Mesenchymal stem cell (in vitro differentiated cells and primary cell): ENCODE data around the gene ING3.
A peak's percentile ranks its signal among the peaks of the same experiment; 100 is the strongest.

Experiments used
- DNase-seq: peaks from one replicate; pipeline ENCODE4 v3.0.0-alpha.2; 2013
- H2AFZ ChIP-seq: one replicate; pipeline ENCODE4 v1.6.1; 2013; ENCODE audit warnings: low read depth, mild to moderate bottlenecking, control low read depth, inconsistent platforms, low read length, moderate library complexity
- H2AK5ac ChIP-seq: 2 replicates; pipeline ENCODE4 v1.6.1; 2013; ENCODE audit warnings: low read length, moderate library complexity, mild to moderate bottlenecking, inconsistent platforms; ENCODE audit not compliant: severe bottlenecking
- H2BK120ac ChIP-seq: one replicate; pipeline ENCODE4 v1.6.1; 2013; ENCODE audit warnings: low read depth, mild to moderate bottlenecking, inconsistent platforms, low read length, moderate library complexity
- H2BK12ac ChIP-seq, 2 experiments: one replicate each; pipeline ENCODE4 v1.6.1; 2013; ENCODE audit warnings: inconsistent platforms in 2 of 2, low read length in 2 of 2, mild to moderate bottlenecking in 2 of 2, moderate library complexity in 2 of 2, control low read depth in 1 of 2
- H2BK15ac ChIP-seq: one replicate; pipeline ENCODE4 v1.6.1; 2013; ENCODE audit warnings: mild to moderate bottlenecking, low read depth, inconsistent platforms; ENCODE audit not compliant: poor library complexity, severe bottlenecking
- H2BK5ac ChIP-seq: 2 replicates; pipeline ENCODE4 v1.6.1; 2013; ENCODE audit warnings: low read depth, mild to moderate bottlenecking, low read length, control low read depth, inconsistent platforms; ENCODE audit not compliant: poor library complexity, severe bottlenecking
- H3K14ac ChIP-seq, 2 experiments: one replicate each; pipeline ENCODE4 v1.6.1; 2013; ENCODE audit warnings: inconsistent platforms in 2 of 2, low read length in 2 of 2, control low read depth in 1 of 2, mild to moderate bottlenecking in 1 of 2, moderate library complexity in 1 of 2
- H3K18ac ChIP-seq, 2 experiments: one replicate each; pipeline ENCODE4 v1.6.1; 2013; ENCODE audit warnings: inconsistent platforms in 2 of 2, low read length in 2 of 2, control low read depth in 1 of 2, low read depth in 1 of 2, mild to moderate bottlenecking in 1 of 2
- H3K23ac ChIP-seq, 2 experiments: one replicate each; pipeline ENCODE4 v1.6.1; 2013; ENCODE audit warnings: inconsistent platforms in 2 of 2, low read length in 2 of 2, mild to moderate bottlenecking in 2 of 2, moderate library complexity in 2 of 2, control low read depth in 1 of 2
- H3K27ac ChIP-seq: 2 replicates; pipeline ENCODE4 v1.5.1; 2013; ENCODE audit warnings: mild to moderate bottlenecking, moderate library complexity, low read length, control low read depth, inconsistent platforms; ENCODE audit not compliant: poor library complexity, severe bottlenecking
- H3K27me3 ChIP-seq, 2 experiments: 2 replicates each; pipeline versions ENCODE4 v1.6.1 to v1.7.0; 2013; ENCODE audit warnings: low read length in 2 of 2, mild to moderate bottlenecking in 2 of 2, moderate library complexity in 2 of 2, control low read depth in 1 of 2, inconsistent platforms in 1 of 2; ENCODE audit not compliant: control insufficient read depth in 1 of 2, insufficient read depth in 1 of 2
- H3K36me3 ChIP-seq, 2 experiments: 2 replicates each; pipeline versions ENCODE4 v1.6.1 to v1.7.0; 2013; ENCODE audit warnings: low read length in 2 of 2, control low read depth in 1 of 2, inconsistent platforms in 1 of 2, low read depth in 1 of 2, mild to moderate bottlenecking in 1 of 2; ENCODE audit not compliant: insufficient read depth in 2 of 2, control insufficient read depth in 1 of 2
- H3K4ac ChIP-seq, 2 experiments: one replicate each; pipeline ENCODE4 v1.6.1; 2013; ENCODE audit warnings: inconsistent platforms in 2 of 2, low read length in 2 of 2, mild to moderate bottlenecking in 2 of 2, moderate library complexity in 2 of 2, control low read depth in 1 of 2, low read depth in 1 of 2
- H3K4me1 ChIP-seq: 2 replicates; pipeline ENCODE4 v1.6.1; 2013; ENCODE audit warnings: low read depth, low read length, control low read depth; ENCODE audit not compliant: control insufficient read depth, insufficient read depth
- H3K4me2 ChIP-seq: 2 replicates; pipeline ENCODE4 v1.6.1; 2013; ENCODE audit warnings: low read length, mild to moderate bottlenecking, inconsistent platforms; ENCODE audit not compliant: poor library complexity, severe bottlenecking
- H3K4me3 ChIP-seq, 2 experiments: 2 replicates each; pipeline versions ENCODE4 v1.5.1 to v1.7.0; 2013; ENCODE audit warnings: low read length in 2 of 2, mild to moderate bottlenecking in 2 of 2, control low read depth in 1 of 2, low read depth in 1 of 2; ENCODE audit not compliant: insufficient read depth in 1 of 2
- H3K79me1 ChIP-seq: replicated peaks from 2 replicates; pipeline ENCODE4 v1.6.1; 2013; ENCODE audit warnings: mild to moderate bottlenecking, control low read depth, low read length, inconsistent platforms; ENCODE audit not compliant: poor library complexity, severe bottlenecking
- H3K9ac ChIP-seq: 2 replicates; pipeline ENCODE4 v1.7.0; 2013; ENCODE audit warnings: mild to moderate bottlenecking, low read length, moderate library complexity
- H3K9me3 ChIP-seq: 2 replicates; pipeline ENCODE4 v1.7.0; 2013; ENCODE audit warnings: mild to moderate bottlenecking, low read length; ENCODE audit not compliant: control insufficient read depth
- H4K8ac ChIP-seq: one replicate; pipeline ENCODE4 v1.6.1; 2013; ENCODE audit warnings: inconsistent platforms, mild to moderate bottlenecking, low read length, moderate library complexity
- H4K91ac ChIP-seq: one replicate; pipeline ENCODE4 v1.6.1; 2013; ENCODE audit warnings: mild to moderate bottlenecking, low read length, inconsistent platforms
- WGBS: methylation state at CpG from one replicate; pipeline ENCODE4 v1.1.7; 2013; ENCODE audit warnings: mixed read lengths; 5-methylcytosine and 5-hydroxymethylcytosine counted together

Gene ING3

DNA sequence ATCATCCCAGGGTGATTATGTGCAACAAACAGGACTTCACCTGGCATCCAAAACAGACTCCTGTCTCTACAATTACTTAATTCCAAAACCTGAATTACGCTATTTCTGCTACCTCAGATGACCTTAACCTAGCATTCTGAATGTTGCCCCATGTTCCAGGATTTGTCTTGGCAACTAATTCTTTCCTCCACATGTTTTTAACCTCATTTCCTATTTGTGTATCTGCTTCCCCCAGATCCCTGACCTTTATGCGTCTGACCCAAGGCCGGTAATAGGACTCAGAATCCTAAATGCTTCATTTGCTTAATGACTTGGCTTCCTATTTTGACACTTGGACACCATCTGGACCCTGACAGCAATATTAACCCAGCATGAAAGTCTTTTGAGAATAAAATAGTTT is 8.7 kb upstream of the ING3 start:
- Histone ChIP-seq H3K18ac (peak overlapping the region in 1 of 2 experiments; percentile 17), H4K91ac (no peak overlapping the region), H3K36me3 (no peaks in the 10 kb centered on the region), H3K27ac (no peak overlapping the region), H3K27me3 (no peaks in the 10 kb centered on the region), H2AK5ac (no peak overlapping the region), H3K23ac (no peak overlapping the region), H2BK120ac (no peak overlapping the region), H4K8ac (no peak overlapping the region), H3K4me2 (no peak overlapping the region), H2BK5ac (no peak overlapping the region), H3K9ac (no peak overlapping the region), H3K4me3 (no peak overlapping the region), H2BK15ac (no peak overlapping the region), H2AFZ (peak overlapping the region; percentile 24), H3K9me3 (no peaks in the 10 kb centered on the region), H3K14ac (no peak overlapping the region), H2BK12ac (no peak overlapping the region), H3K79me1 (no peaks in the 10 kb centered on the region), H3K4me1 (no peaks in the 10 kb centered on the region), H3K4ac (no peak overlapping the region)
- no peak for DNase-seq
- WGBS, result 24% methylated on average over 3 of the region's 3 CpGs

DNA sequence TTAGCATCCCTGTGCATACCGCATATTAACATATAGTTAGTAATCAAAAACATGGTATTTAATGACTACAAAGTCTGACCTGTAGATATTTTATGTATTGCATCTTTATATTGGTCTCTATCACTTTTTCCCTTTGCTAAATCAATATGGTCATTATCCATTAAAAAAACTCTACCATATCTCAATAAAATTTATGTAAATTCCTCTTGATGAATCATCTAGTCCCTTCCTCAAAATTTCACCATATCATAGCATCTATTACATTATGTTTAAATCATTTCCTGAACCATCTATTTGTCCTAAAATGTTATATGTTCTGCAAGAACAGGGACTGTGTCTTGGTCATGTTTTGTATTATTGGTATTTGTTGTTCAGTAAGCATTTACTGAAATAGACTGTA is 7.7 kb upstream of the ING3 start:
- Histone ChIP-seq H2BK12ac (no peak overlapping the region), H3K79me1 (no peaks in the 10 kb centered on the region), H4K91ac (no peak overlapping the region), H2AK5ac (no peak overlapping the region), H4K8ac (no peak overlapping the region), H3K18ac (no peak overlapping the region), H2BK5ac (no peak overlapping the region), H3K36me3 (no peaks in the 10 kb centered on the region), H3K4me3 (no peak overlapping the region), H3K27ac (no peak overlapping the region), H3K23ac (no peak overlapping the region), H3K14ac (no peak overlapping the region), H2AFZ (no peak overlapping the region), H3K4ac (no peak overlapping the region), H2BK120ac (no peak overlapping the region), H3K4me1 (no peaks in the 10 kb centered on the region), H3K9me3 (no peaks in the 10 kb centered on the region), H2BK15ac (no peak overlapping the region), H3K9ac (no peak overlapping the region), H3K4me2 (no peak overlapping the region), H3K27me3 (no peaks in the 10 kb centered on the region)
- no CpG with 5 or more reads among the region's 1 CpG for WGBS
- DNase-seq, result no peak

DNA sequence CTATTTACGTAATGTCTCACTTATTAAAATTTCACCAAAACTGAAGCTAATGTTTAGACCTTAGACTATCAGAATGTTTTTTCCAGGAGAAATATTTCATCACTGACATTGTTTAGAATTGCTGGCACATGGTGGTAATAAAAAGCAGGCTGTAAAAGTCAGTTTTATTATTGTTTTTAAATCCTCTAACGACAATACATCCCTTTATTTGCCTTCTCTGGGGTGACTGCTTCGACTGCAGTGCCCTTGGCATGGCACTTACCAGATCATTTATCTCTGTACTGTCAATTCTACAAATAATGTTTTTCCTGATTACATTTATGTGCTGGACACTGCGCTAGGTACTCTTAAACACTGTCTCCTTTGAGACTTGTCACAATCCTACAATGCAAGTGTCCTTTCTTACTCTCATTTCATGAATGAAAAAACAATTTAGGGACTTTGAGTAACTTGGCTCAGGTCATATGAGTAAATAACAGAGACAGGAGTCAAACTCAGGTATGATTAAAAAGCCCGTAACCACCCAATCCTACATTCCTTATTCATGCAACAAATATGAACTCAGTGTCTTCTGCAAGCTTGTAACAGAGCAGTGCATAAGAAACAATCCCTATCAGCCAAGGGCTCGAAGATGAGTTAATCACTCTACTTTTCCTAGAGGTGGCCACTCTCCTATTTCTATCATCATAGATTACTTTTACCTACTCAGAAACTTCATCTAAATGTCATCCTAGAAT is 5.6 kb upstream of the ING3 start:
- H3K27me3 ChIP-seq, result no peaks in the 10 kb centered on the region
- no peak overlapping the region for H3K4me2 ChIP-seq
- H3K9me3 ChIP-seq, result no peaks in the 10 kb centered on the region
- H4K8ac ChIP-seq, result no peak overlapping the region
- no peak overlapping the region for H2BK12ac ChIP-seq
- no peak overlapping the region for H4K91ac ChIP-seq
- no peak for DNase-seq
- no peak overlapping the region for H2BK120ac ChIP-seq
- no peak overlapping the region for H2AFZ ChIP-seq
- H3K27ac ChIP-seq, result no peak overlapping the region
- H3K79me1 ChIP-seq, result no peaks in the 10 kb centered on the region
- H3K18ac ChIP-seq, result no peak overlapping the region
- H3K4me3 ChIP-seq, result no peak overlapping the region
- no peaks in the 10 kb centered on the region for H3K4me1 ChIP-seq
- H3K14ac ChIP-seq, result no peak overlapping the region
- 39% methylated on average over 5 of the region's 6 CpGs for WGBS
- H2BK15ac ChIP-seq, result no peak overlapping the region
- H2BK5ac ChIP-seq, result no peak overlapping the region
- H2AK5ac ChIP-seq, result no peak overlapping the region
- H3K4ac ChIP-seq, result no peak overlapping the region
- no peaks in the 10 kb centered on the region for H3K36me3 ChIP-seq
- no peak overlapping the region for H3K9ac ChIP-seq
- no peak overlapping the region for H3K23ac ChIP-seq

DNA sequence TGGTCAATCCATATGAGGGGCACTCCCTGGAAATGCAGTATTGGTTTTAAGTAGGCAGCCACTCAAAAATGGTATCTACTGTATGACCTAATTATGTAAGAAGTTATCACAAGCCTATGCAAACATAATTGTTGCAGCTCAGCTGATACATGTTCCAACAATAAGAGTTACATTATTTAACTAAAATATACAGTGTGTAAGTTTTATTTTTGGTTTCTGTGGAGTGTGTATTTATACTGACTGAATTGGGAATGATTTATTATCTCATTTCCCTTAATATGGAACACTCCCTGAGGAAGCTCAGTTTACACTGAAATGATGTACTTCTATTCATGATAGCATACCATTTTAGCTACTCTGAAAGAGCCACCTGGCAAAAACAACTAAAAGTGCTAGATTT is 2.6 kb upstream of the ING3 start:
- H2BK12ac ChIP-seq, result no peak overlapping the region
- H3K36me3 ChIP-seq, result no peaks in the 10 kb centered on the region
- no peak overlapping the region for H2BK15ac ChIP-seq
- no peak overlapping the region for H4K8ac ChIP-seq
- H3K9me3 ChIP-seq, result no peaks in the 10 kb centered on the region
- H4K91ac ChIP-seq, result no peak overlapping the region
- DNase-seq, result no peak
- no peak overlapping the region for H2BK5ac ChIP-seq
- H3K4me3 ChIP-seq, result no peak overlapping the region
- H3K27me3 ChIP-seq, result no peaks in the 10 kb centered on the region
- no peak overlapping the region for H2AFZ ChIP-seq
- peaks cover 1% of the 10 kb centered on the region for H3K4me1 ChIP-seq
- no peak overlapping the region for H3K27ac ChIP-seq
- no peak overlapping the region for H2AK5ac ChIP-seq
- H3K23ac ChIP-seq, result no peak overlapping the region
- no peak overlapping the region for H3K4ac ChIP-seq
- H3K14ac ChIP-seq, result no peak overlapping the region
- H3K4me2 ChIP-seq, result no peak overlapping the region
- no peak overlapping the region for H3K18ac ChIP-seq
- peaks cover 3% of the 10 kb centered on the region for H3K79me1 ChIP-seq
- no peak overlapping the region for H2BK120ac ChIP-seq
- H3K9ac ChIP-seq, result no peak overlapping the region
